Effector CD8-positive, alpha-beta T cell (primary cell): ENCODE measurements around the gene TMEM271.

ENCODE experiments used
- DNase-seq: peaks from one replicate; lab custom pipeline; 2025; lab: John Stamatoyannopoulos, UW
- total RNA-seq, 4 experiments: gene quantifications; one replicate each; lab custom pipeline; 2026; lab: John Stamatoyannopoulos, UW

Gene TMEM271, protein sequence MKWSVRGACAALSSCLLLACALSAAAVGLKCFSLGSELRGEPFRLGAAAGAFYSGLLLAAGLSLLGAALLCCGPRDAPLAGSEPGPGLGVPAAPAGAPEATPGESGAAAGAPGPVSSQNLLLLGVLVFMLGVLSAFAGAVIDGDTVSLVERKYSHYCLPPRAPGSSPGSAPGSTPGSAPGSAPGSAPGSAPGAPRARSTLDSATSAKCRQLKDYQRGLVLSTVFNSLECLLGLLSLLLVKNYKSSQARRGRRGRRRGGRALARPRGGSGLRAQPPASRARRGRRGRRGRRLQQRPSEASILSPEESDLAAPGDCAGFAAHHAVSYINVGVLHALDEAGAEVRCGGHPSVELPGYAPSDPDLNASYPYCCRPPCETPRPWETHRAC
- 0 reads per million in 4 experiments for total RNA-seq

DNA sequence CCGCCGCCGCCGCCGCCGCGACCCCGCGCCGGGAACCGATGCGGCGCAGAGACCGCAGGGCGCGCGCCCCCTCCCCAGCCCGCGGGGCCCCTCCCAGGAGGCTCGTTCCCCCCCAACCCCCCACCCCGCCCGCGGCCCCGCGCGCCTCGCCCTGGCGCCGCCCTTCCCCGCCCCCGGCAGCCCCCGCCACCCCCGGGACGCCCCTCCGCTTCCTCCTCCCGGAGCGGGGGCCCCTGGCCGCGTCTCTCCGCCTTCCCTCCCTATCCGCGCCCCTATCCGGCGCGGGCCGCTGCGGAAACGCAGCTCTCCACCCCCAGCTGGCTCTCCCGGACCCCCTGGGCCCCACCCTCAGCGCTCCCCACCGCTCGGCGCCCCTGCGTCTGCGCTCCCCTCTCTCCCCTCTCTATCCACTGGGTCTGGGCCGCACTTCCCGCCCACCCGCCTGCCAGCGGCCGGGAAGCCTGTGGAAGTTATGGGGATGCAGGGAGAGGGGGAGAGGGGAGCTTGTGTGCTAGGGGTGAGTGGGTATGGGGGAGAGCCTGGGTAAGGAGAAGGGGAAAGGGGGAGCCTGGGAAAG lies at the start of gene TMEM271:
TSS of gene TMEM271 (minus strand) at position 51 of the 577 bp plus-strand sequence. CDS start 233 bp downstream, outside the sequence.
- DNase-seq = no peak

GRCh38 chr4:625631-626161 lies 49.6 kb upstream of the TMEM271 start:
- DNase-seq = no peak

- DNase-seq = no peak
Measured at GRCh38 chr4:624705-625590, 48.9 kb upstream of the TMEM271 start, which contains the start of gene PDE6B. TSS of gene PDE6B (plus strand) at chr4:625573. CDS start at chr4:625627, 54 bp downstream.

DNA sequence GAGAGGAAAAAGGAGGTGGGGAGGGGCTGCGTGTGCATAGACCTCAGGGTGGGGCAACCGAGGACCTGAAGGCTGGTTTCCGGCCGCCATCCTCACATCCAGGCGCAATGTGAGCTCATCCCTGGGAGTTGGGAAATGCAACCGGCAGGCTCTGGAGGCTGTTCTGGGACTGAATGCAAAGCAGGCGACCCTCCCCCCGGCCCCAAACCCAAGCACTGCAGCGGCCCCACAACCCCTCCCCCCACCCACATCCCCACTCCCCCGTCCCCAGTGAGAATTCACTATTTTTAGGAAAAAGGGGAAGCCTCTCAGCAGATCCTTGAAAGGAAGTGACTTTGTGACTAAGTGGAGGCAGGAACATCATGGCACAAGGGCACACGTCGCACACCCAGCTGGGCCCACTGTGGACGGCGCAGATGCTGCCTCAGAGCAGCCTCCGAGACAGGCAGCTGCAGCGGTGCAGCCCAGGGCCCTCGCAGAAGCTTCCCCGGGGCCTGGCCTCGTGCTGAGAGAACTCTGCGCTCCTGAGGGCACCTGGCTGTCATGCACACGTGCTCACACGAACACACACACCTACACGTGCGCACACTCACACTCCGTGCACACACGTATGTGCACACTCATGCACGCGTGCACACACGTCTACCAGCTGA lies 47.9 kb upstream of the TMEM271 start:
- no peak for DNase-seq

GRCh38 chr4:622996-623913 lies 47.2 kb upstream of the TMEM271 start:
- no peak for DNase-seq

GRCh38 chr4:622071-622995 lies 46.2 kb upstream of the TMEM271 start:
- DNase-seq = no peak

GRCh38 chr4:621296-622070 lies 45.4 kb upstream of the TMEM271 start:
- DNase-seq = no peak

- no peak for DNase-seq
Measured at GRCh38 chr4:620851-621261, 44.8 kb upstream of the TMEM271 start.

DNA sequence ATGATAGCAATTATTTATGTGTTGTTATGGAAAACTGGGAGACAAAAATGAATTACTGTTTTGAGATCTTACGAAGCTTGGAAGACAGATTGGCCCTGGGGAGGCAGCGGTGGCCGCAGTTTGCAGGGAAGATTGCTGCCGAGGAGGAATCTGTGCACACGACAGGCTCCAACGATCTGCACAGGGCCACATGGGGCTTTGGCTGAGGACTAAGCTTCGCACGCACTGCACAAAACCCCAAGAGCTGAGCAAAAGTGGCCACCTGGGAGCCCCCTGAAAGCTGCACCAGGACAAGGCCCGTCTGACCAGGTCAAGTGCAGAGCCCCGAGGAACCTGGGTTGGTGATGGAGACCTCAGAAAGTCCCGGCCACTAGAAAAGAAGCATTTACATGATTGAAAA lies 44.1 kb upstream of the TMEM271 start:
- DNase-seq = no peak

DNA sequence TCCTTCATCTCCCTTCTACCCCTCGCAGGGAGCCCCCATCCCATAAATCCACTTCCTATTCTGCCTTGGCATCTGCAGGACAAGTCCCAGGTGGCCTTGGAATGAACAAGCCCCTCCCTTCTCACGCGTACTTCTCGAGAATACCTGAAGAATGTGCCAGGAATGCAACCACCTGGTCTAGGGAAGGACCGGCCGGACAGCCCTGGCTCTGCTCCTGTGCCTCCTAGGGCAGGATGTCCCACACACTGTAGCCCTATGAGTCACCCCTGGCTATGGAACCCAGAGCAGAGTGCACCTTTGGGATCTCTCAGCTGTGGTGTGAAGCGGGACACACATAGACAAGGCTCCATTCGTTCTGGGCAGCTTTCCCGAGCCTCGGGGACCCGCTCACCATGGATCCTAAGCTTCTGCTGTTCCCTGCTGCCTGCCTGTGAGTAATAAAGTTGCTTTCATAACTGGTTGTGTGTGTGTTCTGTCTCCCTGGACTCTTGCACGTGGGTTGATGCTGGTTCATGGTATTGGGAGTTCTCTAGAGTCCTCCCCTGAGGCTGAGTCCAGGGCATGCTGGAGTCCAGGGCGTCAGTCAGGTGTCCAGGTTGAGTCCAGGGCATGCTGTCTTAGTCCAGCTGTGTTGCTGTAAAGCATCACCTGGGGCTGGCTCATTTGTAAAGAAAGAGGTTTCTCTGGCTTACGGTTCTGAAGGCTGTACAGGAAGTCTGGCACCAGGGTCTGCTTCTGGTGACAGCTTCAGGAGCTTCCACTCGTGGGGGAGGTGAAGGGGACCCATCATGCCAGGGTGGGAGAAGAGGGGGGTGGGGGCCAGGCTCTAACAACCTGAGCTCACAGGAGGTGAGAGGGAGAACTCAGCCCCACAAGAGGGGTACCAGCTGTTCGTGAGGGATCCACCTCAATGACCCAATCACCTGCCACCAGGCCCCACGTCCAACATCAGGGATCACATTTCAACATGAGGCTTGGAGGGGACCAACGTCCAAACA lies 41.8 kb upstream of the TMEM271 start:
- no peak for DNase-seq

- DNase-seq = no peak
Measured at GRCh38 chr4:616911-617643, 41.0 kb upstream of the TMEM271 start.

GRCh38 chr4:616091-616490 lies 40.0 kb upstream of the TMEM271 start:
- no peak for DNase-seq

DNA sequence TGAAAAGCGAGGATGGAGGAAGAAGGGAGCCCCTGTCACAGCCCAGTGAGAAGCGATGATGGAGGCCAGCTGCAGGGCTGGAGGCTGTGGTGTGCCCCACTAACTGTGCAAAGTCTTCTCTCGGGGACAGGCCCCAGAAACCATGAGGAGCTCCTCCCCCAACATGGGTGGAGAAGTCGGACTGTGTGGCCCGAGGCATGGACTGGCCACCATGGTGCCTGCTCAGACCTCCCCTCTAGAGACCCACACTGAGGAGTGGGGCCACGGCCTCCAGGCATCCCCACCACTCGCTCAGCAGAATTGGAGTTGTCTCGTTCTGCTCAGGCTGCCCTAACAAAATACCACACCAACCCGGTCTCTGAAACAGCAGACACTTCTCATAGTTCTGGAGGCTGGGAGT lies 37.0 kb upstream of the TMEM271 start:
- no peak for DNase-seq

GRCh38 chr4:612749-613125 lies 36.6 kb upstream of the TMEM271 start:
- no peak for DNase-seq

DNA sequence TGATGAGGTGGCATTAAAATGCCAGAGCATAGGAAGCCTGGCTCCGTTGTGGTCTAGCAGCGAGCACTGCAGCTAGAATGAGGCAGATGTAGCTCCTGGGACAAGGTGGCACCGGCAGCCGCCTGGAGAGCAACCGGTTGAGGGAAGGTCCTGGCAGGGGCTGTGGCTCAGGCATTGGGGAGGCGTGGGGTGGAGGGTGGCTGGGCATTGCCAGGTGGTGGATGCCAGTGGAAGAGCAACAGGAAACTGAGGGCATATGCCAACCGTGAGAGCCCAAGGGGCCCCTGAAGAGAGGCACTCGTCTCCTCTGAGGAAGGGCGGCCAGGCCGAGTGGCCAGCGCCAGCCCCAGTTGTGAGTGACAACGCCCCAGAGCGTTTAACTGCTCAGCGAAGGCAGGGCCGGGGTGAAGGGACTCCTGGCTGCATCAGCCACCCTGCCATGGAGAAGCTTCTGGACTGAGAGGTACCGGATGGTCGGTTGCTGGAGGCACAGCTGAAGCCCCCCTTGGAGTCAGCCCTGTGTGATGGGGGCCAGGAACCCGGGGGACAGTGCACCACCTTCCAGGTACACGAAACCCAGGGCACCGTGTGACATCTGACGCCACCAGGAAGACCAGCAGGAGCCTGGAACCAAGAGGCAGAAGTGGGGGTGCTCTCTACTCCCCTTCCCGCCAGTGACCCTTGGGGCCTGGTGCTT lies 36.1 kb upstream of the TMEM271 start:
- DNase-seq = no peak
